ENCODE measurements around the gene TMEM145. TPM values are rescaled to one million over a fixed set of nuclear protein-coding genes. Genes with fewer than 3 reads are reported as not detected.
"Not testable (repeated sequence)": the region's sequence is repeated elsewhere in the genome, so short reads cannot be mapped to it uniquely, and the experiment has no call there.

Gene TMEM145
- polyA plus RNA-seq (2013, experiment 1 of 2; ENCODE audit: insufficient read length), result 0.43 TPM
- polyA plus RNA-seq (2013, experiment 2 of 2; ENCODE audit: insufficient read length), result 0.46 TPM

- DNase-seq, result peak; percentile 38
Observed at GRCh38 chr19:42313096-42313839, at the start of gene TMEM145. Gene TMEM145 (plus strand): TSS chr19:42313309. CDS start chr19:42313377, 68 bp downstream.

- DNase-seq, result not testable (repeated sequence)
Observed at GRCh38 chr19:42266105-42266504, 47.0 kb upstream of the TMEM145 start.

- DNase-seq, result not testable (repeated sequence)
Observed at GRCh38 chr19:42266928-42267603, 46.0 kb upstream of the TMEM145 start.

GRCh38 chr19:42267644-42268141 is 45.4 kb upstream of the TMEM145 start:
- DNase-seq, result no peak

- peak; percentile 100 for DNase-seq
Observed at GRCh38 chr19:42268142-42268703, 44.9 kb upstream of the TMEM145 start.

GRCh38 chr19:42268704-42269477 is 44.2 kb upstream of the TMEM145 start, which contains the start of gene CIC:
Gene CIC (plus strand): TSS chr19:42269252. CDS start chr19:42271784, 2,532 bp downstream.
- peak; percentile 100 for DNase-seq

- DNase-seq, result no peak
Observed at GRCh38 chr19:42269478-42270345, 43.4 kb upstream of the TMEM145 start.

- peak; percentile 87 for DNase-seq
Observed at GRCh38 chr19:42270346-42271044, 42.6 kb upstream of the TMEM145 start.

- no peak for DNase-seq
Observed at GRCh38 chr19:42271045-42271419, 42.1 kb upstream of the TMEM145 start.

- no peak for DNase-seq
Observed at GRCh38 chr19:42271861-42272534, 41.1 kb upstream of the TMEM145 start.

GRCh38 chr19:42272535-42272897 is 40.6 kb upstream of the TMEM145 start:
- DNase-seq, result no peak

- no peak for DNase-seq
Observed at GRCh38 chr19:42272989-42273406, 40.1 kb upstream of the TMEM145 start.

GRCh38 chr19:42273407-42274064 is 39.6 kb upstream of the TMEM145 start:
- no peak for DNase-seq

- no peak for DNase-seq
Observed at GRCh38 chr19:42274065-42274682, 38.9 kb upstream of the TMEM145 start.

GRCh38 chr19:42275103-42275502 is 38.0 kb upstream of the TMEM145 start:
- no peak for DNase-seq

GRCh38 chr19:42275517-42275916 is 37.6 kb upstream of the TMEM145 start:
- no peak for DNase-seq

- no peak for DNase-seq
Observed at GRCh38 chr19:42276284-42276683, 36.8 kb upstream of the TMEM145 start.

- no peak for DNase-seq
Observed at GRCh38 chr19:42276821-42277220, 36.3 kb upstream of the TMEM145 start.

GRCh38 chr19:42277821-42278451 is 35.2 kb upstream of the TMEM145 start:
- peak; percentile 60 for DNase-seq

Data from fibroblast of skin of scalp (primary cell).